Measurements from ENCODE around the gene SLC22A23. TPM values are rescaled to one million over a fixed set of nuclear protein-coding genes. Genes with fewer than 3 reads are reported as not detected.

Gene SLC22A23
- total RNA-seq, 1 experiment from 2014 or later = 38.2 TPM

DNA sequence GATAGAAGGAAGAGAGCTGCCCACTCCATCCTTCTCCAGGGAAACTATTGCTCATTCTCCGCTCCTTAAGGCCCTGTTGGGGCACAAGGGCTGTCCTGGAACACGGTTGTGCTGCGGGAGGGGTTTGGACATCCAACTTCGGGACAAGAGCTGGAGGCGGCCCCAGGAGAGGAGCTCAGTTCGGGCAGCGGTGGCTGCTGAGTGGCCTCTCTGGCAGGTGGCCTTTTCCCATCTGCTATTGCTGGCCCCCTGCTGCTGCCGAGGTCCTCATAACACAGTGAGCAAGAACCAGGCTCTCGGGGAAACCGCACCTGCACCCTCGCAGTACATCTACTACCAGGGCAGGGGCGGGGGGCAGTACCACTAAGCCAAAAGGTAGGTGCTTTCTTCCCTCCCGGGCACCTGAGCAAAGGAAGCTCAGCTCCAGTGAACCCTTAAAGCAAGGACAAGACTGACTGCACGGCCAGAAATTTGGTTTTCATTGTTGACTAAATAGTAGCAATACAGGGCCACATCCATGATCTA lies 134.4 kb downstream of the SLC22A23 start (continued):
- TF ChIP-seq, protein P1, sequence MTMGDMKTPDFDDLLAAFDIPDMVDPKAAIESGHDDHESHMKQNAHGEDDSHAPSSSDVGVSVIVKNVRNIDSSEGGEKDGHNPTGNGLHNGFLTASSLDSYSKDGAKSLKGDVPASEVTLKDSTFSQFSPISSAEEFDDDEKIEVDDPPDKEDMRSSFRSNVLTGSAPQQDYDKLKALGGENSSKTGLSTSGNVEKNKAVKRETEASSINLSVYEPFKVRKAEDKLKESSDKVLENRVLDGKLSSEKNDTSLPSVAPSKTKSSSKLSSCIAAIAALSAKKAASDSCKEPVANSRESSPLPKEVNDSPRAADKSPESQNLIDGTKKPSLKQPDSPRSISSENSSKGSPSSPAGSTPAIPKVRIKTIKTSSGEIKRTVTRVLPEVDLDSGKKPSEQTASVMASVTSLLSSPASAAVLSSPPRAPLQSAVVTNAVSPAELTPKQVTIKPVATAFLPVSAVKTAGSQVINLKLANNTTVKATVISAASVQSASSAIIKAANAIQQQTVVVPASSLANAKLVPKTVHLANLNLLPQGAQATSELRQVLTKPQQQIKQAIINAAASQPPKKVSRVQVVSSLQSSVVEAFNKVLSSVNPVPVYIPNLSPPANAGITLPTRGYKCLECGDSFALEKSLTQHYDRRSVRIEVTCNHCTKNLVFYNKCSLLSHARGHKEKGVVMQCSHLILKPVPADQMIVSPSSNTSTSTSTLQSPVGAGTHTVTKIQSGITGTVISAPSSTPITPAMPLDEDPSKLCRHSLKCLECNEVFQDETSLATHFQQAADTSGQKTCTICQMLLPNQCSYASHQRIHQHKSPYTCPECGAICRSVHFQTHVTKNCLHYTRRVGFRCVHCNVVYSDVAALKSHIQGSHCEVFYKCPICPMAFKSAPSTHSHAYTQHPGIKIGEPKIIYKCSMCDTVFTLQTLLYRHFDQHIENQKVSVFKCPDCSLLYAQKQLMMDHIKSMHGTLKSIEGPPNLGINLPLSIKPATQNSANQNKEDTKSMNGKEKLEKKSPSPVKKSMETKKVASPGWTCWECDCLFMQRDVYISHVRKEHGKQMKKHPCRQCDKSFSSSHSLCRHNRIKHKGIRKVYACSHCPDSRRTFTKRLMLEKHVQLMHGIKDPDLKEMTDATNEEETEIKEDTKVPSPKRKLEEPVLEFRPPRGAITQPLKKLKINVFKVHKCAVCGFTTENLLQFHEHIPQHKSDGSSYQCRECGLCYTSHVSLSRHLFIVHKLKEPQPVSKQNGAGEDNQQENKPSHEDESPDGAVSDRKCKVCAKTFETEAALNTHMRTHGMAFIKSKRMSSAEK (CRISPR knock-in tag; IDR thresholded peaks at IDR 0.05; ENCODE audit: borderline replicate concordance) = no peak
- no peak for TF ChIP-seq JUN (CRISPR knock-in tag; IDR thresholded peaks at IDR 0.05)
- TF ChIP-seq MXD4 (CRISPR knock-in tag; IDR thresholded peaks at IDR 0.05; ENCODE audit: borderline replicate concordance) = no peak
- TF ChIP-seq NFATC4 (CRISPR knock-in tag; IDR thresholded peaks at IDR 0.05) = no peak

DNA sequence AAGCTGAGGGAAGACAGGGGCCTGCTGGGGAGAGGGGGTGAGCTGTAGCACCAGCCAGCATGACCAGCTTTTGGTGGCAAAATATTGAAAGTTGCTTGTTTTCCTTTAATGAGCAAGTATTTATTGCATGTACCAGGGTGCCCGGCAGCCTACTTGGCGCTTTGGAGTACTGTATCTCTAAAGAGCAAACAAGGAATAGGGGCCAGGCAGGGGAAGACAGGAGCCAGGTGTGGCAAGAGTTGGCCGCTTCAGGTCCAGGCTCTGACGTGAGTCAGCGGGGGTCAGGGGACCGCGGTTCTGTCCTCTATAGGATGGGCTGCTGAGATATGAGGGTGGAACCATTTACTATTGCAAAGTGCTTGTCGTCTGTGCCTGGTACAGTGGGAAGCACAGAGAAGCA lies 135.0 kb downstream of the SLC22A23 start:
- POLR2A ChIA-PET = no interaction called here
- H3K9me3 Mint-ChIP-seq = no peaks in the 10 kb centered on the region
- no peak overlapping the region for H3K4me3 Mint-ChIP-seq
- CTCF ChIA-PET = interaction anchor here (0.9 to 1.2 kb wide), 3 partner anchors 9 to 70 kb away, joined by 3 to 5 read pairs (median 3); no protein-coding TSS in a partner anchor
- H3K27ac Mint-ChIP-seq = no peak overlapping the region
- H3K36me3 Mint-ChIP-seq = peaks cover 17% of the 10 kb centered on the region
- no peak for ATAC-seq
- TF ChIP-seq ZNF232 (CRISPR knock-in tag; IDR thresholded peaks at IDR 0.05) (no peak), SMAD4 (CRISPR knock-in tag; IDR thresholded peaks at IDR 0.05) (no peak), NFATC4 (CRISPR knock-in tag; IDR thresholded peaks at IDR 0.05) (no peak), NR2C2 (CRISPR knock-in tag; IDR thresholded peaks at IDR 0.05) (no peak), FOXK1 (CRISPR knock-in tag; IDR thresholded peaks at IDR 0.05) (no peak), GTF2I (CRISPR knock-in tag; conservative IDR thresholded peaks at IDR 0.05) (no peak), IRF2 (CRISPR knock-in tag; IDR thresholded peaks at IDR 0.05; ENCODE audit: borderline replicate concordance, low read depth) (no peak)
- TF ChIP-seq, protein P2, sequence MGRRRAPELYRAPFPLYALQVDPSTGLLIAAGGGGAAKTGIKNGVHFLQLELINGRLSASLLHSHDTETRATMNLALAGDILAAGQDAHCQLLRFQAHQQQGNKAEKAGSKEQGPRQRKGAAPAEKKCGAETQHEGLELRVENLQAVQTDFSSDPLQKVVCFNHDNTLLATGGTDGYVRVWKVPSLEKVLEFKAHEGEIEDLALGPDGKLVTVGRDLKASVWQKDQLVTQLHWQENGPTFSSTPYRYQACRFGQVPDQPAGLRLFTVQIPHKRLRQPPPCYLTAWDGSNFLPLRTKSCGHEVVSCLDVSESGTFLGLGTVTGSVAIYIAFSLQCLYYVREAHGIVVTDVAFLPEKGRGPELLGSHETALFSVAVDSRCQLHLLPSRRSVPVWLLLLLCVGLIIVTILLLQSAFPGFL (CRISPR knock-in tag; IDR thresholded peaks at IDR 0.05; ENCODE audit: borderline replicate concordance) = no peak
- TF ChIP-seq, protein P3, sequence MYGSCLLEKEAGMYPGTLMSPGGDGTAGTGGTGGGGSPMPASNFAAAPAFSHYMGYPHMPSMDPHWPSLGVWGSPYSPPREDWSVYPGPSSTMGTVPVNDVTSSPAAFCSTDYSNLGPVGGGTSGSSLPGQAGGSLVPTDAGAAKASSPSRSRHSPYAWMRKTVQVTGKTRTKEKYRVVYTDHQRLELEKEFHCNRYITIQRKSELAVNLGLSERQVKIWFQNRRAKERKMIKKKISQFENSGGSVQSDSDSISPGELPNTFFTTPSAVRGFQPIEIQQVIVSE (CRISPR knock-in tag; IDR thresholded peaks at IDR 0.05; ENCODE audit: borderline replicate concordance) = no peak
- TF ChIP-seq, protein P4, sequence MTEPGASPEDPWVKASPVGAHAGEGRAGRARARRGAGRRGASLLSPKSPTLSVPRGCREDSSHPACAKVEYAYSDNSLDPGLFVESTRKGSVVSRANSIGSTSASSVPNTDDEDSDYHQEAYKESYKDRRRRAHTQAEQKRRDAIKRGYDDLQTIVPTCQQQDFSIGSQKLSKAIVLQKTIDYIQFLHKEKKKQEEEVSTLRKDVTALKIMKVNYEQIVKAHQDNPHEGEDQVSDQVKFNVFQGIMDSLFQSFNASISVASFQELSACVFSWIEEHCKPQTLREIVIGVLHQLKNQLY (CRISPR knock-in tag; IDR thresholded peaks at IDR 0.05) = no peak
- TF ChIP-seq, protein P5, sequence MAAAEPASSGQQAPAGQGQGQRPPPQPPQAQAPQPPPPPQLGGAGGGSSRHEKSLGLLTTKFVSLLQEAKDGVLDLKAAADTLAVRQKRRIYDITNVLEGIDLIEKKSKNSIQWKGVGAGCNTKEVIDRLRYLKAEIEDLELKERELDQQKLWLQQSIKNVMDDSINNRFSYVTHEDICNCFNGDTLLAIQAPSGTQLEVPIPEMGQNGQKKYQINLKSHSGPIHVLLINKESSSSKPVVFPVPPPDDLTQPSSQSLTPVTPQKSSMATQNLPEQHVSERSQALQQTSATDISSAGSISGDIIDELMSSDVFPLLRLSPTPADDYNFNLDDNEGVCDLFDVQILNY (CRISPR knock-in tag; IDR thresholded peaks at IDR 0.05) = no peak
- TF ChIP-seq, protein P6, sequence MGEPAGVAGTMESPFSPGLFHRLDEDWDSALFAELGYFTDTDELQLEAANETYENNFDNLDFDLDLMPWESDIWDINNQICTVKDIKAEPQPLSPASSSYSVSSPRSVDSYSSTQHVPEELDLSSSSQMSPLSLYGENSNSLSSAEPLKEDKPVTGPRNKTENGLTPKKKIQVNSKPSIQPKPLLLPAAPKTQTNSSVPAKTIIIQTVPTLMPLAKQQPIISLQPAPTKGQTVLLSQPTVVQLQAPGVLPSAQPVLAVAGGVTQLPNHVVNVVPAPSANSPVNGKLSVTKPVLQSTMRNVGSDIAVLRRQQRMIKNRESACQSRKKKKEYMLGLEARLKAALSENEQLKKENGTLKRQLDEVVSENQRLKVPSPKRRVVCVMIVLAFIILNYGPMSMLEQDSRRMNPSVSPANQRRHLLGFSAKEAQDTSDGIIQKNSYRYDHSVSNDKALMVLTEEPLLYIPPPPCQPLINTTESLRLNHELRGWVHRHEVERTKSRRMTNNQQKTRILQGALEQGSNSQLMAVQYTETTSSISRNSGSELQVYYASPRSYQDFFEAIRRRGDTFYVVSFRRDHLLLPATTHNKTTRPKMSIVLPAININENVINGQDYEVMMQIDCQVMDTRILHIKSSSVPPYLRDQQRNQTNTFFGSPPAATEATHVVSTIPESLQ (CRISPR knock-in tag; IDR thresholded peaks at IDR 0.05) = no peak
- H3K4me1 Mint-ChIP-seq = peaks cover 11% of the 10 kb centered on the region
- no peaks in the 10 kb centered on the region for H3K27me3 Mint-ChIP-seq (ENCODE audit: low read depth)
- no peak for DNase-seq (ENCODE audit: low spot score)
